OCI-LY7 (cell line): ENCODE measurements around the gene FAM32A.

Experiments
- EZH2phosphoT487 ChIP-seq: fragments of 200-600 bp; sonication (generic); IDR thresholded peaks from 2 replicates; pipeline ENCODE4 v1.6.1; 2018; ENCODE audit warnings: low read depth, borderline replicate concordance, mild to moderate bottlenecking, mixed run types, antibody characterized with exemption, low read length, moderate library complexity, mixed read lengths
- TF ChIP-seq, protein P1 (sequence below): fragments of 200-600 bp; sonication (generic); conservative IDR thresholded peaks from 2 replicates; pipeline ENCODE4 v1.5.1; 2014; ENCODE audit warnings: mild to moderate bottlenecking, antibody characterized with exemption, low read length, moderate library complexity, mixed read lengths

DNA sequence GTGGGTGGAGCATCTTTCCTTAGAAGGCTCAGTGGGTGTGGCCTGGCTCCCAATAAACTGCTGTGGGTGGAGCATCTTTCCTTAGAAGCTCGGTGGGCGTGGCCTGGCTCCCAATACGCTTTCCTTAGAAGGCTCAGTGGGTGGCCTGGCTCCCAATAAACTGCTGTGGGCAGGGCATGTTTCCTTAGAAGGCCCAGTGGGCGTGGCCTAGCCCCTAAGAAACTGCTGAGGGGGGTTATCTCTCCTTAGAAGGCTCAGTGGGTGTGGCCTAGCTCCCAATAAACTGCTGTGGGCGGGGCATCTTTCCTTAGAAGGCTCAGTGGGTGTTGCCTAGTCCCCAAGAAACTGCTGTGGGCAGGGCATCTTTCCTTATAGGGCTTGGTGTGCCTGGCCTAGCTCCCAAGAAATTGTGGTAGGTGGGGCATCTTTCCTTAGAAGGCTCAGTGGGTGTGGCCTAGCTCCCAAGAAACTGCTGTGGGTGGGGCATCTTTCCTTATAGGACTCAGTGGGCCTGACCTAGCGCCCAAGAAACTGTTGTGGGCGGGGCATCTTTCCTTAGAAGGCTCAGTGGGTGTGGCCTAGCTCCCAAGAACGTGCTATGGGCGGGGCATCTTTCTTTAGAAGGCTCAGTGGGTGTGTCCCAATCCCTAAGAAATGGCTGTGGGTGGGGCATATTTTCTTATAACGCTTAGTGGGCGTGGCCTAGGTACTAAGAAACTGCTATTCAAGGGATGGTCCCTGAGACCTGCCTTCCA lies 31.5 kb upstream of the FAM32A start:
- TF ChIP-seq, protein P1, sequence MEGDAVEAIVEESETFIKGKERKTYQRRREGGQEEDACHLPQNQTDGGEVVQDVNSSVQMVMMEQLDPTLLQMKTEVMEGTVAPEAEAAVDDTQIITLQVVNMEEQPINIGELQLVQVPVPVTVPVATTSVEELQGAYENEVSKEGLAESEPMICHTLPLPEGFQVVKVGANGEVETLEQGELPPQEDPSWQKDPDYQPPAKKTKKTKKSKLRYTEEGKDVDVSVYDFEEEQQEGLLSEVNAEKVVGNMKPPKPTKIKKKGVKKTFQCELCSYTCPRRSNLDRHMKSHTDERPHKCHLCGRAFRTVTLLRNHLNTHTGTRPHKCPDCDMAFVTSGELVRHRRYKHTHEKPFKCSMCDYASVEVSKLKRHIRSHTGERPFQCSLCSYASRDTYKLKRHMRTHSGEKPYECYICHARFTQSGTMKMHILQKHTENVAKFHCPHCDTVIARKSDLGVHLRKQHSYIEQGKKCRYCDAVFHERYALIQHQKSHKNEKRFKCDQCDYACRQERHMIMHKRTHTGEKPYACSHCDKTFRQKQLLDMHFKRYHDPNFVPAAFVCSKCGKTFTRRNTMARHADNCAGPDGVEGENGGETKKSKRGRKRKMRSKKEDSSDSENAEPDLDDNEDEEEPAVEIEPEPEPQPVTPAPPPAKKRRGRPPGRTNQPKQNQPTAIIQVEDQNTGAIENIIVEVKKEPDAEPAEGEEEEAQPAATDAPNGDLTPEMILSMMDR: no peak
- no peak for TF ChIP-seq EZH2phosphoT487
